Fibroblast of pulmonary artery (primary cell): ENCODE results near the gene SMIM35.

Experiments
- DNase-seq: peaks from one replicate; pipeline ENCODE4 v3.0.0-alpha.2; 2010; ENCODE audit warnings: low read depth
- H3K4me3 ChIP-seq: replicated peaks from 2 replicates; pipeline ENCODE4 v1.5.1; 2011; ENCODE audit warnings: low read depth, mild to moderate bottlenecking, control low read depth, low read length, moderate library complexity
- TF ChIP-seq, protein P1 (sequence below): IDR thresholded peaks from 2 replicates; pipeline ENCODE4 v1.5.1; 2011; ENCODE audit warnings: mild to moderate bottlenecking, control low read depth, low read length, inconsistent platforms; ENCODE audit errors: missing control alignments

SMIM35 gene

GRCh38 chr11:117962826-117963225 lies 123.9 kb downstream of the SMIM35 start:
- no peak overlapping the region for H3K4me3 ChIP-seq
- TF ChIP-seq, protein P1, sequence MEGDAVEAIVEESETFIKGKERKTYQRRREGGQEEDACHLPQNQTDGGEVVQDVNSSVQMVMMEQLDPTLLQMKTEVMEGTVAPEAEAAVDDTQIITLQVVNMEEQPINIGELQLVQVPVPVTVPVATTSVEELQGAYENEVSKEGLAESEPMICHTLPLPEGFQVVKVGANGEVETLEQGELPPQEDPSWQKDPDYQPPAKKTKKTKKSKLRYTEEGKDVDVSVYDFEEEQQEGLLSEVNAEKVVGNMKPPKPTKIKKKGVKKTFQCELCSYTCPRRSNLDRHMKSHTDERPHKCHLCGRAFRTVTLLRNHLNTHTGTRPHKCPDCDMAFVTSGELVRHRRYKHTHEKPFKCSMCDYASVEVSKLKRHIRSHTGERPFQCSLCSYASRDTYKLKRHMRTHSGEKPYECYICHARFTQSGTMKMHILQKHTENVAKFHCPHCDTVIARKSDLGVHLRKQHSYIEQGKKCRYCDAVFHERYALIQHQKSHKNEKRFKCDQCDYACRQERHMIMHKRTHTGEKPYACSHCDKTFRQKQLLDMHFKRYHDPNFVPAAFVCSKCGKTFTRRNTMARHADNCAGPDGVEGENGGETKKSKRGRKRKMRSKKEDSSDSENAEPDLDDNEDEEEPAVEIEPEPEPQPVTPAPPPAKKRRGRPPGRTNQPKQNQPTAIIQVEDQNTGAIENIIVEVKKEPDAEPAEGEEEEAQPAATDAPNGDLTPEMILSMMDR: no peak

DNA sequence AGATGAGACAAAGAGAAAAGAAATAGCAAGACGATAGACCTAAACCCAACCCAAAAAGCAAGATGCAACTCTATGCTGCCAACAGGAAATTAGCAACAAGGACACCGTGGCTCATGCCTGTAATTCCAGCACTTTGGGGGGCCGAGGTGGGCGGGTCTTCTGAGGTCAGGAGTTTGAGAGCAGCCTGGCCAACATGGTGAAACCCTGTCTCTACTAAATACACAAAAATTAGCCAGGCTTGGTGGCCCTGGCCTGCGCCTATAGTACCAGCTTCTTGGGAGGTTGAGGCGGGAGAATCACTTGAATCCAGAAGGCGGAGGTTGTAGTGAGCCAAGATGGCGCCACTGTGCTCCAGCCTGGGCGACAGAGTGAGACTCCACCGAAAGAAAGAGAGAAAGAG lies 124.9 kb downstream of the SMIM35 start:
- DNase-seq: no peak
- TF ChIP-seq, protein P1: no peak

More at GRCh38 chr11:117962826-117963225, 123.9 kb downstream of the SMIM35 start:
- no peak for DNase-seq

DNA sequence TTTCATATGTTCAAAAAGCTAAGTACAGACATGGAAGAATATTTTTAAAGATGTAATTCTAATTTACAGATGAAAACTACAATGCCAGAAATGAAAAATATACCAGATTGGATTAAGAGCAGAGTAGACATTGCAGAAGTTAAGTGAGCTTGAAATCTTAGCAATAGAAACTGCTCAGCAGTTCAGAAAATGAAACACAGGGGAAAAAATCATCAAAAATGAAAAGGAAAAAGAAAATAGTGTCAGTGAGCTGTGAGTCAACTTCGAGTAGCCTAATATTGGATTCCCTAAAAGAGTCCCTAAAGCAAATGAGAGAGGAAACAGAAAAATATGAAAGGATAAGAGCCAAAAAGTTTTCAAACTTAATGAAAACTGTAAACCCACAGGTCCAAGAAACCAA lies 126.4 kb downstream of the SMIM35 start:
- no peak for DNase-seq
- no peak overlapping the region for H3K4me3 ChIP-seq
- TF ChIP-seq, protein P1: no peak

More for the DNA sequence above, 124.9 kb downstream of the SMIM35 start:
- H3K4me3 ChIP-seq: no peak overlapping the region

DNA sequence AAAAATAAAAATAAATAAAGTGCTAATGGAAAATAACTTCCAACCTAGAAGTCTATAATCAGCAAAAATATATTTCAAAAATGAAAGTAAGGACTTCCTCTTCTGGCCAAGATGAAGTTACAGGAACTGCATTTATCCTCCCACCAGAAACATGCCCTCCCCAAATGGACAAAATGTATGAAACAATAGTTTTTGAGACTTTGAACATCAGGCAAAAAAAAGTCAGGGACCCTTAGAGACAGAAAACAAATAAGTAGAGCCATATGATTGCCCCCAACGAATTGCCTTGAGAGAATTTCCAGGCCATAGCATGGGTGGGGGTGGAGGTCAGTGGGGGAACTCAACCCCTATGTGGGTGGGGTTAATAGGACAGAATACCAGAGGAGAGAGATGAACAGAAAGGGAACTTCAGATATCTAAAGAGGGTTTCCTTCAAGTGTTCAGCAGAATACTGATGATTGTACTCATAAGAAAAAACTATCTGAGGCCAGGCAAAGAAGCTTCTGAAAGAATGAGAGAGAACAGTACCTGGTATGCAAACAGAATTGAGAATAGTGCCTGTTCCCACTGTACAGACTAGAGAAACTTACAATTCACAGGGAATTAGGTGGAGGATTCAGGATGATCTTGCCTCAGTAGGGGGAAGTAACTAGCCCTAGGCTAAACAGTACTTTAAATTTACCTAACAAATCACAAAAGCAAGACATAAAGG lies 127.2 kb downstream of the SMIM35 start:
- H3K4me3 ChIP-seq: no peak overlapping the region
- no peak for DNase-seq
- TF ChIP-seq, protein P1: no peak

DNA sequence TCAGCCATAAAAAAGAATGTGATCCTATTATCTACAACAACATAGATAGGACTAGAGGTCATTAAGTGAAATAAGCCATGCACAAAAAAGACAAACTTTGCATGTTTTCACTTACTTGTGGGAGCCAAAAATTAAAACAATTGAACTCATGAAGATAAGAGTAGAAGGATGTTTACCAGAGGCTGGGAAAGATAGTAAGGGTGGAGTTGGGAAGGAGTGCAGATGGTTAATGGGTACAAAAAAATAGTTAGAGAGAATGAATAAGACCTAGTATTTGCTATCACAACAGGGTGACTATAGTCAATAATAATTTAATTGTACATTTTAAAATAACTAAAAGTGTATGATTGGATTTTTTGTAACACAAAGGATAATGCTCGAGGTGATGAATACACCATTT lies 127.8 kb downstream of the SMIM35 start:
- TF ChIP-seq, protein P1: no peak
- H3K4me3 ChIP-seq: no peak overlapping the region
- DNase-seq: no peak
